MCF 10A (cell line): ENCODE measurements around the gene CNOT4. TPM values are rescaled to one million over a fixed set of nuclear protein-coding genes. Genes with fewer than 3 reads are reported as not detected.

Source experiments
- BruUV-seq: library from RNA; stranded (reverse); fragments of 400-500 nt; replicated peaks from 2 replicates; lab custom pipeline; 2021; lab: Mats Ljungman, UMichigan
- CTCF ChIA-PET: fragments of 300-600 bp; sonication (Branson Sonifier 250); formaldehyde crosslinking; extraction: SDS; loops from one replicate; lab custom pipeline; 2021; ENCODE audit warnings: antibody characterized with exemption, inconsistent platforms; lab: Yijun Ruan, JAX
- POLR2A ChIA-PET: fragments of 300-600, 350-650 bp; sonication (Branson Sonifier 250); formaldehyde crosslinking; extraction: SDS; loops from one replicate; lab custom pipeline; 2020; ENCODE audit warnings: antibody characterized with exemption, inconsistent platforms; lab: Yijun Ruan, JAX
- DNase-seq: peaks from one replicate; pipeline ENCODE4 v3.0.0-alpha.2; 2018; ENCODE audit not compliant: unreplicated experiment
- H3K27ac Mint-ChIP-seq: one replicate; pipeline ENCODE4 v1.8.0; 2022; ENCODE audit warnings: mild to moderate bottlenecking, low read depth, mixed read lengths; ENCODE audit not compliant: unreplicated experiment
- H3K27me3 Mint-ChIP-seq: one replicate; pipeline ENCODE4 v1.8.0; 2022; ENCODE audit warnings: mixed read lengths; ENCODE audit not compliant: insufficient read depth, unreplicated experiment
- H3K36me3 Mint-ChIP-seq: one replicate; pipeline ENCODE4 v1.8.0; 2022; ENCODE audit warnings: mild to moderate bottlenecking, moderate library complexity, mixed read lengths; ENCODE audit not compliant: insufficient read depth, unreplicated experiment
- H3K4me1 Mint-ChIP-seq: one replicate; pipeline ENCODE4 v1.8.0; 2022; ENCODE audit warnings: mixed read lengths; ENCODE audit not compliant: insufficient read depth, unreplicated experiment
- H3K4me3 Mint-ChIP-seq: one replicate; pipeline ENCODE4 v1.8.0; 2022; ENCODE audit warnings: mild to moderate bottlenecking, moderate library complexity, mixed read lengths; ENCODE audit not compliant: unreplicated experiment
- H3K9me3 Mint-ChIP-seq: one replicate; pipeline ENCODE4 v1.8.0; 2022; ENCODE audit warnings: mixed read lengths; ENCODE audit not compliant: unreplicated experiment
- CTCF ChIP-seq: fragments of 200-600 bp; IDR thresholded peaks from one replicate; pipeline ENCODE4 v1.8.0; 2022; ENCODE audit warnings: antibody characterized with exemption, mild to moderate bottlenecking; ENCODE audit not compliant: unreplicated experiment
- intact Hi-C: fragments of 100-400 bp; cut with micrococcal nuclease; formaldehyde crosslinking; loops from 2 replicates; pipeline ENCODE4 v1.14.1; 2022
- total RNA-seq: library from RNA; stranded (reverse); gene quantifications from 2 replicates; pipeline ENCODE4 v1.2.3, GENCODE V29; 2022

Gene CNOT4
- total RNA-seq, 1 experiment from 2014 or later: 18.5 TPM

- peak; percentile 82 for DNase-seq
- ChIA-PET CTCF (interaction anchor here (0.7 to 1.3 kb wide), 3 partner anchors 35 to 111 kb away, joined by 3 to 5 read pairs (median 3); no protein-coding TSS in a partner anchor), POLR2A (interaction anchor here (0.5 to 1.2 kb wide), 2 partner anchors 9 to 845 kb away, joined by 3 to 4 read pairs; no protein-coding TSS in a partner anchor)
- Mint-ChIP-seq H3K36me3 (no peaks in the 10 kb centered on the region), H3K4me1 (no peaks in the 10 kb centered on the region), H3K9me3 (no peaks in the 10 kb centered on the region), H3K27me3 (no peaks in the 10 kb centered on the region), H3K4me3 (no peak overlapping the region), H3K27ac (no peak overlapping the region)
- intact Hi-C loops: no loop called here
- no peak for TF ChIP-seq CTCF
- BruUV-seq: no TSS peak
Observed at GRCh38 chr7:135385209-135385608, 124.7 kb downstream of the CNOT4 start.

- Mint-ChIP-seq H3K36me3 (peaks cover 3% of the 10 kb centered on the region), H3K4me3 (no peak overlapping the region), H3K9me3 (no peaks in the 10 kb centered on the region), H3K4me1 (no peaks in the 10 kb centered on the region), H3K27ac (no peak overlapping the region), H3K27me3 (no peaks in the 10 kb centered on the region)
- DNase-seq: no peak
- intact Hi-C loops: no loop called here
- no peak for TF ChIP-seq CTCF
- BruUV-seq: no TSS peak
- ChIA-PET CTCF (interaction anchor here (0.6 kb wide), 4 partner anchors 50 to 425 kb away, joined by 3 to 4 read pairs (median 3); no protein-coding TSS in a partner anchor), POLR2A (interaction anchor here (1.1 kb wide), 1 partner anchor 18 kb away, joined by 3 read pairs; no protein-coding TSS in a partner anchor)
Observed at GRCh38 chr7:135383525-135384175, 126.3 kb downstream of the CNOT4 start.

GRCh38 chr7:135382173-135382572 lies 127.7 kb downstream of the CNOT4 start:
- Mint-ChIP-seq H3K9me3 (no peaks in the 10 kb centered on the region), H3K4me3 (no peak overlapping the region), H3K4me1 (no peaks in the 10 kb centered on the region), H3K27me3 (no peaks in the 10 kb centered on the region), H3K36me3 (peaks cover 6% of the 10 kb centered on the region), H3K27ac (no peak overlapping the region)
- intact Hi-C loops: no loop called here
- BruUV-seq: no TSS peak
- no peak for TF ChIP-seq CTCF
- DNase-seq: no peak
- CTCF ChIA-PET: interaction anchor here (0.7 kb wide), 1 partner anchor 126 kb away, joined by 3 read pairs; no protein-coding TSS in a partner anchor
- POLR2A ChIA-PET: no interaction called here

GRCh38 chr7:135381369-135381768 lies 128.5 kb downstream of the CNOT4 start:
- Mint-ChIP-seq H3K36me3 (peaks cover 6% of the 10 kb centered on the region), H3K4me1 (no peaks in the 10 kb centered on the region), H3K9me3 (no peaks in the 10 kb centered on the region), H3K27me3 (no peaks in the 10 kb centered on the region), H3K27ac (no peak overlapping the region), H3K4me3 (no peak overlapping the region)
- no peak for TF ChIP-seq CTCF
- POLR2A ChIA-PET: interaction anchor here (0.7 to 1.2 kb wide), 3 partner anchors 9 to 177 kb away, joined by 3 to 4 read pairs (median 3); no protein-coding TSS in a partner anchor
- CTCF ChIA-PET: interaction anchor here (0.7 to 1.8 kb wide), 3 partner anchors 41 to 127 kb away, joined by 3 to 6 read pairs (median 3); no protein-coding TSS in a partner anchor
- DNase-seq: no peak
- BruUV-seq: no TSS peak
- intact Hi-C loops: no loop called here
